NCI-H2081 (cell line): Measurements from ENCODE around the gene PFKFB3.
"Not testable (repeated sequence)": the region's sequence is repeated elsewhere in the genome, so short reads cannot be mapped to it uniquely, and the experiment has no call there.

ENCODE experiments used
- DNase-seq, 2 experiments: peaks; one replicate each; lab custom pipeline; 2025; lab: John Stamatoyannopoulos, UW

The PFKFB3 gene

GRCh38 chr10:6272126-6272525 is 69.4 kb downstream of the PFKFB3 start:
- no peak for DNase-seq

GRCh38 chr10:6273351-6273750 is 70.6 kb downstream of the PFKFB3 start:
- DNase-seq = no peak

GRCh38 chr10:6274040-6274439 is 71.3 kb downstream of the PFKFB3 start:
- DNase-seq = no peak

GRCh38 chr10:6274484-6274883 is 71.8 kb downstream of the PFKFB3 start:
- DNase-seq = no peak

GRCh38 chr10:6275022-6275997 is 72.6 kb downstream of the PFKFB3 start:
- DNase-seq = no peak

- no peak for DNase-seq
Measured at GRCh38 chr10:6276356-6276755, 73.6 kb downstream of the PFKFB3 start.

- DNase-seq = no peak
Measured at GRCh38 chr10:6278519-6279120, 75.9 kb downstream of the PFKFB3 start.

GRCh38 chr10:6279540-6280267 is 77.0 kb downstream of the PFKFB3 start:
- DNase-seq = no peak

- no peak for DNase-seq
Measured at GRCh38 chr10:6280291-6280690, 77.6 kb downstream of the PFKFB3 start.

GRCh38 chr10:6282454-6282958 is 79.8 kb downstream of the PFKFB3 start:
- no peak for DNase-seq

GRCh38 chr10:6283655-6284054 is 80.9 kb downstream of the PFKFB3 start:
- DNase-seq = no peak

GRCh38 chr10:6290621-6291020 is 87.9 kb downstream of the PFKFB3 start:
- DNase-seq = not testable (repeated sequence)

- DNase-seq = no peak
Measured at GRCh38 chr10:6292741-6293151, 90.0 kb downstream of the PFKFB3 start.

- DNase-seq = not testable (repeated sequence)
Measured at GRCh38 chr10:6296425-6296824, 93.7 kb downstream of the PFKFB3 start.

GRCh38 chr10:6296828-6297251 is 94.1 kb downstream of the PFKFB3 start:
- DNase-seq = no peak

- DNase-seq = no peak
Measured at GRCh38 chr10:6297522-6297921, 94.8 kb downstream of the PFKFB3 start.

GRCh38 chr10:6297951-6298381 is 95.2 kb downstream of the PFKFB3 start:
- DNase-seq = no peak

- no peak for DNase-seq
Measured at GRCh38 chr10:6298428-6298827, 95.7 kb downstream of the PFKFB3 start.

- no peak for DNase-seq
Measured at GRCh38 chr10:6299234-6299633, 96.5 kb downstream of the PFKFB3 start.

GRCh38 chr10:6299743-6300105 is 97.0 kb downstream of the PFKFB3 start:
- no peak for DNase-seq

GRCh38 chr10:6300106-6300783 is 97.5 kb downstream of the PFKFB3 start:
- DNase-seq = no peak
